HS-5 (cell line): Measurements from ENCODE around the gene CASZ1.

Experiments
- DNase-seq: peaks from one replicate; pipeline ENCODE4 v3.0.0-alpha.2; 2012; ENCODE audit warnings: low read depth

The CASZ1 gene

GRCh38 chr1:10671622-10672342, 124.7 kb downstream of the CASZ1 start:
- DNase-seq: no peak

DNA sequence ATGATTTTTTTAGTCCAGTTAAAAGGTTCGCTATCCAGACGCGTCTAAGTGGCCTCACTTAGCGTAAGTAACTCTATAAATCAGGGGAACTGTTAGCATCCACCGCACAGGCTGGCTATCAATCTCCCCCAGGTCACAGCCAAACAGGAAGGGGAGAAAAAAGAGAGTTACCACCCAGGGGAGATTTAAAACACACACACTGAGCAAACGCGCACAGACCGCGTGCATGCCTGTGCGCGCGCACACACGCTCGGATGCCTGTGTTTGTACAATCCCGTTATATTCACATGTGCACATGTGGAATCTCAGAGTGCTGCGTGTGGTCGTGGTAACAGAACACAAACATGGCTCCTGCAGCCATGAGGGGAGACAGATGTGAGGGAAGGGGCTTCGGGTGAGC, 125.4 kb downstream of the CASZ1 start:
- DNase-seq: no peak

- DNase-seq: no peak
Observed at GRCh38 chr1:10670190-10670589, 126.3 kb downstream of the CASZ1 start.

GRCh38 chr1:10669570-10669969, 126.9 kb downstream of the CASZ1 start:
- DNase-seq: no peak

DNA sequence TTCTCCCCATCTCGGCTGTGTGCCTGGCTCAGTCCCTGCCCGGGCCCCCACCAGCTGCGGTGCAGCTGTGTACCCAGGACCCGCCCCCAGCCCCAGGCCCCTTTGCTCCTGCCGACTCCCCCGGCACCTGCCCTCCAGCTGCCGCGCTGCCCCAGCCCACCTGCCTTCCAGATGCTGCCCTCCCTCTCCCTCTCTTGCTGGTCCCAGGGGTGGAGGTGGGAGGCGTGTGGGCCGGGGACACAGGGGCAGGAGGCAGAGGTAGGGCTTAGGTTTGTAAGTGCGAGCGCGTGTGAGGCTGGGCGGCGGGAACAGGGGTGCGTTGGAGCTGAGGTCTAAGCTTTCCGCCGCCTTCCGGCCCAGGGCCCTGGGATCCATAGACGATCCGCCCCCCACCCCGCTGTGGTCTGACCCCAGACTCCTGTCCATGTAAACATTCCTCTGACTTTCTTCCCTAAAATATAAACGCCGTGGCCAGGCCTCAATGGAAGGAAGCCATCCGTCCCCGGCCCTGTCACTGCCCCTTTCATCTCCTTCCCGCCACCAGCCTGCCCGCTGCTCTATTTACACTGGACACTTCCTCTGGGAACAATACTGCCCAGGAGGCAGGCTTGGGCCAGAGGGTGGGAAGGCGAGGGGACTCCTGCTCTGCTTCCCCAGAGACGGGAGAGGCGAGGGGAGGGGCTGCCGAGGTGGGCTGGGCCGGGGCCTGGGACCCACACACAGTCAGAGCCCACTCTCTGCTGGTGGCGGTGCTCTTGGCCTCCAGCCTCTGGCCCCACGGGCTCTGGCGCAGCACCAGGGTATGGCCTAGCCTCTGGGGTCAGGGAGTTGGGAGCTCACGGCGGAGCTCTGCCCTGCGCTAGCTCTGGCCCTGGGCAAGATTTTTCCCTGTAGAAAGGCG, 128.3 kb downstream of the CASZ1 start:
- no peak for DNase-seq

DNA sequence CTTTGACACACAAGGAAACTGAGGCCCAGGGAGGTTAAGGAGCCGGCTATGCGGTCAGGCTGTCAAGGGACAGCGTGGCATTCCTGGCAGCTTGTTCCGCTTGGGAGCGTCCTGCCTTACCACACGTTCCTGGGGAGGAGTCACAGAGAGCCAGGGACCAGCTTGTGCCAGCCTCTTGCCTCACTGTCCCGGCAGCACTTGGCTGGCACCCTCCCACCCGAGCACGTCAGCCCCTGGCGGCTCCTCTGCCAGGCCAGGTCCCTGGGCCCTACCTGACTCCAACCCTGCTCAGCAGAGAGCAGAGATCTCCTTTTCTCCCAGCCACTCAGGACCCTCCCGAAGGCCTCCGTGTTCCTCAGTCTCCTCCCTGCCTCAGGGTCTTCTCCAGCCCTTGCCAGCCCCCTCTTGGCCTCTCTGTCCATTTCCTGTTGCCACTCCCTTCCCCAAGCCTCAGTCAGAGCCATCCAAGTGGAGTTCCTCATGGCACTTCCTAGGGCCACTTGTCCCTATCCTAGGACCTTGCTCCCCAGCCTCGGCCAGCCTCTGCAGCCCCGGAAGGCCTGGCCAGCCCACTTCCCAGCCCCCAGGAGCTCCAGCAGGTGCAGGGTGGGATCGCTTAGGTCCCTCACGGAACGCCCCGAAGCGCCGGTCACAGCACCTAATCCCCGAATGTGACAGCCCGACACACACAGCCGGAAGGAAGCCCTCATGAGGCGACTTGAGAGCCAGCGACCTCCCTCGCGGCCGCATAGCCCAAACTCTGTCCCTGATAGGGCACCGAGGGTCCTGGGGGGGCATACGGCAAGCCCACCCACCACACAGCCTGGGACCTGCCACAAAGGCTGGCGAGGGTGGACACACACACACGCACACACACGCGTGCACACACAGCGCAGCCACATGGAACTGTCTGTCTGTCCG, 130.3 kb downstream of the CASZ1 start:
- DNase-seq: no peak

DNA sequence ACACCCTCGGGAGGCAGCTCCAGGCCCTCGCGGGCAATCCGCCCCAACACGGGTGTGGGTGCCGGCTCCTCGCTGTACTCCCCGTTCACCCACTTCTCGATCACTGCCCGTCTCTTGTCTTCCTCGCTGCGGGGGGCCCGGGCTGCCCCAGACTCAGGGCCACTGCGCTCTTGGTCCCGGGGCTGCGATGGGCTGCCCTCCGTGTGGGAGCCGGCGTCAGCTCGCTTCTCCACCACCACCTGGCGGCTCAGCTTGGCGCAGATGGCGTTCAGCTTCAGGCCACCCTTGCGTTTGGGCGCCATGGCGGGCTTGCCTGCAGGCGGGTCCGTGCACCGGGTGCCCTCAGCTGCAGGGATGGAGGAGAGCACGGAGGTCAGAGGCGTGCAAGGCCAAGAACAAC, 131.2 kb downstream of the CASZ1 start:
- no peak for DNase-seq

- no peak for DNase-seq
Observed at GRCh38 chr1:10664251-10664650, 132.2 kb downstream of the CASZ1 start.

GRCh38 chr1:10663678-10664035, 132.8 kb downstream of the CASZ1 start:
- DNase-seq: no peak

- DNase-seq: no peak
Observed at GRCh38 chr1:10662824-10663677, 133.4 kb downstream of the CASZ1 start.

DNA sequence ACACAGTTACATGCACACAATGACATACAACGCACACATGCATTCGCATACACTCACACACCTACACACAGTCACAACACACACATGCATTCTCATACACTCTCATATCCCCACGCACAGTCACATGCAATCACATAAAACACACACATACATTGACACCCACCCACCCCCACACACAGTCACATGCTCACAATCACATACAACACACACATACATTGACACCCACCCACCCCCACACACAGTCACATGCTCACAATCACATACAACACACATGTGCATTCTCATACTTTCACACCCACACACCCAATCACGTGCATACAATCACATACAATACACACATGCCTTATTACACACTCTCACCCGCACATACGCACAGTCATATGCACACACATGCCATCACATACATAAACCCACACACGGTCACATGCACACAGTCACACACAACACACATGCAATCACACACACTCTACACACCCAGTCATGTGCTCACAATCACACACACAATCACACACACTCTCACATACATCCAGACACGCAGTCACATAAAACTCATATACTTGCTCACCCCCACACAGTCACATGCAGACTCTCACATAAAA, 134.3 kb downstream of the CASZ1 start:
- no peak for DNase-seq

- DNase-seq: no peak
Observed at GRCh38 chr1:10661453-10661852, 135.0 kb downstream of the CASZ1 start.

- DNase-seq: no peak
Observed at GRCh38 chr1:10659646-10660540, 136.6 kb downstream of the CASZ1 start.

GRCh38 chr1:10659218-10659617, 137.2 kb downstream of the CASZ1 start:
- no peak for DNase-seq

GRCh38 chr1:10658396-10659066, 137.9 kb downstream of the CASZ1 start:
- no peak for DNase-seq

DNA sequence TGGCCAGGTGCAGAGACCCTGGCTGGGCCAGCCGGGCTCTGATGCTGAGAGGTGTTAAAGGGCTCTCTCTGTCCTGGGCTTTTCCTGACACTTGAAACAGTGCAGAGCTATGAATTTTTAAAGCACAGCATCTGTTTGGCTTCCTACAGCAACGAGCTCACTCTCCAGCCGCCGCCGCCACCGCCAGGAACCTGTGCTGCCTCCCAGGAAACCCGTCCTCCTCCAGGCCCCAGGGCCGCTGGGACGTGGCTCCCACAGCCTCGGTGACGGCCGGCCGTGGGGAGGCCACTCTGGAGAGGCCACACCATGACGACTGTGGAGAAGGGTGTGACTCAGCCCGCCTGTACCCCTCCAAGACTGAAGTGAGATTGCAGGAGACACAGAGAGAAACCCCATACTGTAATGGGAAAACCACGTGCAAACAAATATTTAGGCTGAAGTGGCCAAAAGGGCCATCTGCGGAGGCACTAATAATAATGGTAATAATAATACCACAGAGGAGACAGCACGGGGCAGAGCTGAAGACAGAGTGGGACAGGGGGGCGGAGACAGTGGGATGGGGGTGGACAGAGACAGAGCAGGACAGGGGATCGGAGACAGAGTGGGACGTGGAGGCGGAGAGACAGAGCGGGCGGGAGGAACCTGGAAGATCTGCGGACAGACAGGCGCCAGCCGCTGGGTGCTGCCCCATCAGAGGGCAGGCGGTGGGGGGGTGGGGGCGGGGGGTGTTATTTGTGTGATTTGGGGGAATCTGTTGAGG, 139.2 kb downstream of the CASZ1 start:
- DNase-seq: no peak

GRCh38 chr1:10656431-10656830, 140.0 kb downstream of the CASZ1 start:
- no peak for DNase-seq

DNA sequence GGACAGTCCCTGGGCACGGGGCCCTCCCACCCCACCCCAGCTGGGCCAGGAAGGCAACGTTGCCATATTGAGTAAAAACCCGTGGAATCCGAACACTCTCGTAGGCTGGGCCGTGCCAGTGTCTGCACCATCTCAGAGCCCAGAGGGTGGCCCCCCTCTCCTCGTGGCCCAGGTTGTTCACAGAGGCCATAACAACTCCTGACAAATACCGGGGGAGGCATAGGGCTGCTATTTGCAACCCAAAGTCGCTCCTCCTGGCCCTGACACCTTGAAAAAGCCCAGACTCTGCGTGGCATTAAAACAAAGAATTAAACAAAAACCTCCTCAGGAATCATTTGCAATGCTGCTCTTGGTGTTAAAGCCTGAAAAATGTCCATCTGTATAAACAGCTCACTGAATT, 141.4 kb downstream of the CASZ1 start:
- no peak for DNase-seq
